HG02798 (cell line): ENCODE results near the gene EVA1C.
"Not testable (repeated sequence)": the region's sequence is repeated elsewhere in the genome, so short reads cannot be mapped to it uniquely, and the experiment has no call there.

ENCODE experiments used
- ATAC-seq: cut with Tn5 transposase; IDR thresholded peaks from one replicate; pipeline ENCODE4 v1.9.1; 2021; ENCODE audit warnings: mild to moderate bottlenecking; ENCODE audit not compliant: unreplicated experiment, poor library complexity

The EVA1C gene

GRCh38 chr21:32484706-32485380 lies 72.3 kb downstream of the EVA1C start:
- no peak for ATAC-seq

- no peak for ATAC-seq
Observed at GRCh38 chr21:32492376-32492775, 79.9 kb downstream of the EVA1C start.

GRCh38 chr21:32494934-32495709 lies 82.6 kb downstream of the EVA1C start:
- ATAC-seq: no peak

GRCh38 chr21:32496568-32496967 lies 84.1 kb downstream of the EVA1C start:
- ATAC-seq: no peak

GRCh38 chr21:32499249-32500055 lies 86.9 kb downstream of the EVA1C start:
- no peak for ATAC-seq

GRCh38 chr21:32503641-32504040 lies 91.1 kb downstream of the EVA1C start:
- ATAC-seq: not testable (repeated sequence)

GRCh38 chr21:32505767-32506166 lies 93.3 kb downstream of the EVA1C start:
- ATAC-seq: not testable (repeated sequence)

- ATAC-seq: not testable (repeated sequence)
Observed at GRCh38 chr21:32506411-32506965, 94.0 kb downstream of the EVA1C start.

GRCh38 chr21:32507342-32507919 lies 94.9 kb downstream of the EVA1C start:
- ATAC-seq: no peak

- ATAC-seq: not testable (repeated sequence)
Observed at GRCh38 chr21:32508036-32508435, 95.5 kb downstream of the EVA1C start.

- no peak for ATAC-seq
Observed at GRCh38 chr21:32508558-32508957, 96.1 kb downstream of the EVA1C start.

- ATAC-seq: not testable (repeated sequence)
Observed at GRCh38 chr21:32508975-32509374, 96.5 kb downstream of the EVA1C start.

GRCh38 chr21:32514275-32515055 lies 102.0 kb downstream of the EVA1C start:
- no peak for ATAC-seq

- no peak for ATAC-seq
Observed at GRCh38 chr21:32515874-32516273, 103.4 kb downstream of the EVA1C start.

- no peak for ATAC-seq
Observed at GRCh38 chr21:32516756-32517649, 104.5 kb downstream of the EVA1C start.

GRCh38 chr21:32519945-32520874 lies 107.7 kb downstream of the EVA1C start:
- no peak for ATAC-seq
